BLaER1 (cell line): ENCODE results near the gene CCDC30.

ENCODE experiments used
- H3K27ac ChIP-seq: shearing (Covaris generic); formaldehyde crosslinking; 2 replicates; pipeline ENCODE4 v1.8.1; 2022
- H3K27me3 ChIP-seq: shearing (Covaris generic); formaldehyde crosslinking; 2 replicates; pipeline ENCODE4 v1.8.1; 2022
- H3K36me3 ChIP-seq: shearing (Covaris generic); formaldehyde crosslinking; 2 replicates; pipeline ENCODE4 v1.8.1; 2022
- H3K4me1 ChIP-seq: shearing (Covaris generic); formaldehyde crosslinking; 2 replicates; pipeline ENCODE4 v1.8.1; 2022
- H3K4me2 ChIP-seq: shearing (Covaris generic); formaldehyde crosslinking; 2 replicates; pipeline ENCODE4 v1.8.1; 2022
- H3K4me3 ChIP-seq: shearing (Covaris generic); formaldehyde crosslinking; 2 replicates; pipeline ENCODE4 v1.8.1; 2022
- H3K9ac ChIP-seq: shearing (Covaris generic); formaldehyde crosslinking; 2 replicates; pipeline ENCODE4 v1.8.1; 2022
- H3K9me3 ChIP-seq: shearing (Covaris generic); formaldehyde crosslinking; 2 replicates; pipeline ENCODE4 v1.8.1; 2022
- H4K20me1 ChIP-seq: shearing (Covaris generic); formaldehyde crosslinking; 2 replicates; pipeline ENCODE4 v1.8.1; 2022
- Cebpa-rat ChIP-seq: shearing (Covaris generic); IDR thresholded peaks from 2 replicates; pipeline ENCODE4 v1.8.1; 2022

Gene CCDC30

DNA sequence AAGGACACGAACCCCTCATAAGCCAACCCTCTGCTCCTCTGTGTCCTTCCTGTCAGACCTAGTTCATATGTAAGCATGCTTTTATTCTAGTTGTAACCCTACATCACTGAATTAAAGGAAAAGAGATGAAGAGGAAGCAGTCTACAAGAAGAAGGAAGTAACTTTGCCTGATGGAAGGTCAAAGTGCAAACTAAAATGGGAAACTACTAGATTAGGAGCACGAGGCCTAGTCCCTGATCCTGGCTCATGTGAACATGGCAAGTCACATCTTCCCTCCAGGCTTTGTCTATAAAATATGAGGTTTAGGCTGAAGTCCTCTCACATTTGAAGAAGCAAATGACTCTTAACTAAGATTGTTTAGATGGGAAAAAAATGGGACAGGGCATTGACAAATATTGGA is 20.4 kb upstream of the CCDC30 start:
- no peaks in the 10 kb centered on the region for H4K20me1 ChIP-seq
- TF ChIP-seq Cebpa-rat, result no peak

GRCh38 chr1:42449256-42449655 is 13.8 kb upstream of the CCDC30 start:
- no peak overlapping the region for H3K27ac ChIP-seq
- no peaks in the 10 kb centered on the region for H3K4me1 ChIP-seq

More for the DNA sequence above, 20.4 kb upstream of the CCDC30 start:
- H3K9me3 ChIP-seq, result no peaks in the 10 kb centered on the region
- H3K4me3 ChIP-seq, result no peak overlapping the region
- H3K36me3 ChIP-seq, result no peaks in the 10 kb centered on the region
- H3K4me1 ChIP-seq, result no peaks in the 10 kb centered on the region
- no peak overlapping the region for H3K9ac ChIP-seq
- no peak overlapping the region for H3K27ac ChIP-seq
- H3K4me2 ChIP-seq, result no peak overlapping the region
- H3K27me3 ChIP-seq, result no peaks in the 10 kb centered on the region

GRCh38 chr1:42450061-42450460 is 13.0 kb upstream of the CCDC30 start:
- no peak overlapping the region for H3K4me2 ChIP-seq
- TF ChIP-seq Cebpa-rat, result no peak
- no peaks in the 10 kb centered on the region for H4K20me1 ChIP-seq
- H3K9ac ChIP-seq, result no peak overlapping the region
- H3K27ac ChIP-seq, result no peak overlapping the region
- H3K27me3 ChIP-seq, result no peaks in the 10 kb centered on the region
- no peaks in the 10 kb centered on the region for H3K9me3 ChIP-seq
- no peak overlapping the region for H3K4me3 ChIP-seq
- H3K4me1 ChIP-seq, result peaks cover 2% of the 10 kb centered on the region
- no peaks in the 10 kb centered on the region for H3K36me3 ChIP-seq

More at GRCh38 chr1:42449256-42449655, 13.8 kb upstream of the CCDC30 start:
- no peak overlapping the region for H3K4me3 ChIP-seq
- no peaks in the 10 kb centered on the region for H3K27me3 ChIP-seq
- no peaks in the 10 kb centered on the region for H3K9me3 ChIP-seq
- no peaks in the 10 kb centered on the region for H3K36me3 ChIP-seq
- no peak overlapping the region for H3K9ac ChIP-seq
- TF ChIP-seq Cebpa-rat, result no peak
- H4K20me1 ChIP-seq, result no peaks in the 10 kb centered on the region
- no peak overlapping the region for H3K4me2 ChIP-seq

GRCh38 chr1:42453386-42453785 is 9.7 kb upstream of the CCDC30 start:
- Histone ChIP-seq H3K27me3 (no peaks in the 10 kb centered on the region), H3K9ac (no peak overlapping the region), H3K27ac (no peak overlapping the region), H3K4me3 (no peak overlapping the region), H3K36me3 (peaks cover 7% of the 10 kb centered on the region), H4K20me1 (no peaks in the 10 kb centered on the region), H3K4me2 (no peak overlapping the region), H3K9me3 (no peaks in the 10 kb centered on the region), H3K4me1 (peaks cover 25% of the 10 kb centered on the region)
- no peak for TF ChIP-seq Cebpa-rat

- no peak overlapping the region for H3K27ac ChIP-seq
- H3K9ac ChIP-seq, result no peak overlapping the region
- H3K4me2 ChIP-seq, result no peak overlapping the region
- H3K4me1 ChIP-seq, result peaks cover 26% of the 10 kb centered on the region
- H3K27me3 ChIP-seq, result no peaks in the 10 kb centered on the region
- peaks cover 17% of the 10 kb centered on the region for H3K36me3 ChIP-seq
- TF ChIP-seq Cebpa-rat, result no peak
- H3K4me3 ChIP-seq, result no peak overlapping the region
- no peaks in the 10 kb centered on the region for H4K20me1 ChIP-seq
- H3K9me3 ChIP-seq, result no peaks in the 10 kb centered on the region
Measured at GRCh38 chr1:42454403-42454802, 8.7 kb upstream of the CCDC30 start.

DNA sequence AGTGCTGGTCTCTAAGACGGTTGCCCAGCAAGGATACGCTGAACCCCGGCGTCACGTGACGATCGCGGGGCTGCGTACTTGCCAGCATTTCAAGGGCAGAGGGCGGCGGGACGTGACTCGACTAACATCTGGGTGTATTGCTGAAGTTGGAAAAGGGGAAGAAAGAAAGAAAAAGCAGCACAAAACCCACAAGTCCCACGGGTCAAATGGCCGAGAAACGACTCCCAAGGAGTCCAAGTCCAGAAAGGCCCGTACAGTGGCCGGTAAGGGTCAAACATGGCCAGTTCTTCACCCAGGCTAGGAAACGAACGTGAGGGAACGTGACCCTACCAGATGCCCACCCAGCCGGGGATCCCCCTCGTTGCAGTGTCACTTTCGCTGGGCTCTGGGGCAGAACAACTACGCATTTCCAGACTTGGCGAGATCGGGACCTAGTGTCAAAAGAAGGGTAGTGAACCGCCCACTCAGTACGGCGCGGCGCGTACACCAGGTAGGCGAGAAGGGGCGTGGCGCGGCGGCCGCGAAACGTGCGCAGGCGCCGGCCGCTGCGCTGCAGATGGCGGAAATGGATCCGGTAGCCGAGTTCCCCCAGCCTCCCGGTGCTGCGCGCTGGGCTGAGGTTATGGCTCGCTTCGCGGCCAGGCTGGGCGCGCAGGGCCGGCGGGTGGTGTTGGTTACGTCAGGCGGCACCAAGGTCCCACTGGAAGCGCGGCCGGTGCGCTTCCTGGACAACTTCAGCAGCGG is 6.9 kb upstream of the CCDC30 start, which contains the start of the genes PPCS and ZMYND12:
TSS of gene PPCS (plus strand) at position 534 of the 744 bp plus-strand sequence. CDS start at position 557, 23 bp downstream.
TSS of gene ZMYND12 (minus strand) at position 13 of the 744 bp plus-strand sequence. CDS start 25 bp downstream, outside the sequence.
- H3K4me1 ChIP-seq, result peaks cover 30% of the 10 kb centered on the region
- peak within 1 kb of the TSS; percentile 96 for H3K27ac ChIP-seq
- TF ChIP-seq Cebpa-rat, result no peak
- no peaks in the 10 kb centered on the region for H4K20me1 ChIP-seq
- peak within 1 kb of the TSS; percentile 91 for H3K9ac ChIP-seq
- peaks cover 33% of the 10 kb centered on the region for H3K36me3 ChIP-seq
- peak within 1 kb of the TSS; percentile 88 for H3K4me2 ChIP-seq
- H3K27me3 ChIP-seq, result no peaks in the 10 kb centered on the region
- peak within 1 kb of the TSS; percentile 79 for H3K4me3 ChIP-seq
- no peaks in the 10 kb centered on the region for H3K9me3 ChIP-seq

DNA sequence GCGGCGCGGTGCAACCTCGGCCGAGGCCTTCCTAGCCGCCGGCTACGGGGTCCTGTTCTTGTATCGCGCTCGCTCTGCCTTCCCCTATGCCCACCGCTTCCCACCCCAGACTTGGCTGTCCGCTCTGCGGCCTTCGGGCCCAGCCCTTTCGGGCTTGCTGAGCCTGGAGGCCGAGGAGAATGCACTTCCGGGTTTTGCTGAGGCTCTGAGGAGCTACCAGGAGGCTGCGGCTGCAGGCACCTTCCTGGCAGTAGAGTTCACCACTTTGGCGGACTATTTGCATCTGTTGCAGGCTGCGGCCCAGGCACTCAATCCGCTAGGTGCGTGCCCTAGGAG is 6.4 kb upstream of the CCDC30 start:
- Histone ChIP-seq H3K36me3 (peaks cover 33% of the 10 kb centered on the region), H3K4me2 (peak overlapping the region; percentile 88), H4K20me1 (peaks cover 5% of the 10 kb centered on the region; the same call in 1 of the 2 replicates), H3K27me3 (no peaks in the 10 kb centered on the region), H3K9me3 (no peaks in the 10 kb centered on the region), H3K4me1 (peaks cover 35% of the 10 kb centered on the region), H3K27ac (peak overlapping the region; percentile 96), H3K4me3 (peak overlapping the region; percentile 79), H3K9ac (peak overlapping the region; percentile 91)
- TF ChIP-seq Cebpa-rat, result no peak

GRCh38 chr1:42461196-42461595 is 1.9 kb upstream of the CCDC30 start:
- Histone ChIP-seq H3K27me3 (peaks cover 14% of the 10 kb centered on the region), H3K4me1 (peaks cover 36% of the 10 kb centered on the region), H3K27ac (no peak overlapping the region), H4K20me1 (peaks cover 13% of the 10 kb centered on the region; the same call in 1 of the 2 replicates), H3K9me3 (no peaks in the 10 kb centered on the region), H3K4me3 (no peak overlapping the region), H3K36me3 (peaks cover 33% of the 10 kb centered on the region), H3K9ac (no peak overlapping the region), H3K4me2 (peak overlapping the region; percentile 79)
- no peak for TF ChIP-seq Cebpa-rat

GRCh38 chr1:42463921-42464320 is 835 bp downstream of the CCDC30 start:
- Histone ChIP-seq H3K4me3 (peak overlapping the region; percentile 70; the same call in 1 of the 2 replicates), H3K27me3 (peaks cover 14% of the 10 kb centered on the region), H3K4me2 (peak overlapping the region; percentile 79), H3K4me1 (peaks cover 20% of the 10 kb centered on the region), H3K9me3 (no peaks in the 10 kb centered on the region), H3K36me3 (peaks cover 21% of the 10 kb centered on the region), H3K9ac (no peak overlapping the region), H3K27ac (no peak overlapping the region), H4K20me1 (peaks cover 13% of the 10 kb centered on the region; the same call in 1 of the 2 replicates)
- no peak for TF ChIP-seq Cebpa-rat

GRCh38 chr1:42466030-42466429 is 2.9 kb downstream of the CCDC30 start:
- H3K27me3 ChIP-seq, result peaks cover 14% of the 10 kb centered on the region
- no peak overlapping the region for H3K27ac ChIP-seq
- no peak overlapping the region for H3K9ac ChIP-seq
- H3K36me3 ChIP-seq, result peaks cover under 1% of the 10 kb centered on the region; the same call in 1 of the 2 replicates
- TF ChIP-seq Cebpa-rat, result no peak
- no peak overlapping the region for H3K4me2 ChIP-seq
- H3K4me1 ChIP-seq, result peaks cover 17% of the 10 kb centered on the region
- no peak overlapping the region for H3K4me3 ChIP-seq
- peaks cover 13% of the 10 kb centered on the region; the same call in 1 of the 2 replicates for H4K20me1 ChIP-seq
- no peaks in the 10 kb centered on the region for H3K9me3 ChIP-seq
